ENCODE measurements around the gene CYP21A2.

DNA sequence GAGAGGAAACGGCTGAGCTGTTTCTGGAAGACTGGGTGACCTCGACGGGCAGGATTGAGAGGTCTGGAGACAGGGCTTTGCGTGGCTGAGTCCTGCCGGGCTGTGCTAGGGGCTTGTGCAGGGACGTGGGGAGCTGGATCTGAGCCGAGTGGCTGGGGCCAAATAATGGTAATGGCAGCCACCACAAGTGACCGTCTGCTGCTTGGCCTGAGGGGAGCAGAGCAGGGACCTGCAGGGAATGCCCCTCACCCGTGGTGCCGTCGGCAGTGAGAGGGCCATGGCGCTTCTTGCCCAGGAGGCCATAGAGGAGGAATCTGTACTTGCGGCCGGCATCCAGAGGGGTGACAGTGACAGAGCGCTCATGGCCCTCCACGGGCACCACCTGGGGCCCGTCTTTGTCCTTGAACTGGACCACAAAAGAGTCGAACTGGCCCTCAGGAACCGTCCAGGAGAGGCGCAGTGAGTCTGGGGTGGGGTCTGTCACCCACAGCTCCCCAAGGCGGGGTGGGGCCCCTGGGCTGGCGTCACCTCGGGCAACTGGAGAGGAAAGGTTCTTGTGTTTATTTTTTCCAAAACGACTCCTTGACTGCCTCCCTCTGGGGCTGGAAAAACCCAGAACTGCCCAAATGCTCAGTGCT is 31.8 kb downstream of the CYP21A2 start:
- TF ChIP-seq EZH2phosphoT487 (IDR thresholded peaks at IDR 0.05; ENCODE audit: borderline replicate concordance, low read depth, low read length): no peak
- TF ChIP-seq, protein P1, sequence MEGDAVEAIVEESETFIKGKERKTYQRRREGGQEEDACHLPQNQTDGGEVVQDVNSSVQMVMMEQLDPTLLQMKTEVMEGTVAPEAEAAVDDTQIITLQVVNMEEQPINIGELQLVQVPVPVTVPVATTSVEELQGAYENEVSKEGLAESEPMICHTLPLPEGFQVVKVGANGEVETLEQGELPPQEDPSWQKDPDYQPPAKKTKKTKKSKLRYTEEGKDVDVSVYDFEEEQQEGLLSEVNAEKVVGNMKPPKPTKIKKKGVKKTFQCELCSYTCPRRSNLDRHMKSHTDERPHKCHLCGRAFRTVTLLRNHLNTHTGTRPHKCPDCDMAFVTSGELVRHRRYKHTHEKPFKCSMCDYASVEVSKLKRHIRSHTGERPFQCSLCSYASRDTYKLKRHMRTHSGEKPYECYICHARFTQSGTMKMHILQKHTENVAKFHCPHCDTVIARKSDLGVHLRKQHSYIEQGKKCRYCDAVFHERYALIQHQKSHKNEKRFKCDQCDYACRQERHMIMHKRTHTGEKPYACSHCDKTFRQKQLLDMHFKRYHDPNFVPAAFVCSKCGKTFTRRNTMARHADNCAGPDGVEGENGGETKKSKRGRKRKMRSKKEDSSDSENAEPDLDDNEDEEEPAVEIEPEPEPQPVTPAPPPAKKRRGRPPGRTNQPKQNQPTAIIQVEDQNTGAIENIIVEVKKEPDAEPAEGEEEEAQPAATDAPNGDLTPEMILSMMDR (conservative IDR thresholded peaks at IDR 0.05; ENCODE audit: low read length): no peak

Data from OCI-LY7 (cell line).